GM23338 (cell line): ENCODE data around the gene FCN3. TPM values are rescaled to one million over a fixed set of nuclear protein-coding genes. Genes with fewer than 3 reads are reported as not detected.

Experiments
- ATAC-seq: fragments of 200-7000 bp; cut with Tn5 transposase; 3 replicates; pipeline ENCODE4 v1.9.1; 2020
- DNase-seq: peaks from one replicate; pipeline ENCODE4 v3.0.0-alpha.2; 2015; ENCODE audit warnings: low spot score
- H2AFZ ChIP-seq: fragments of 200-600 bp; sonication (generic); 2 replicates; pipeline ENCODE4 v1.8.0; 2016; ENCODE audit warnings: antibody characterized with exemption, mild to moderate bottlenecking, moderate library complexity
- H3F3A ChIP-seq: fragments of 200-600 bp; sonication (generic); replicated peaks from 2 replicates; pipeline ENCODE4 v1.8.0; 2017; ENCODE audit warnings: antibody characterized with exemption, mixed run types, low read depth
- H3K27ac ChIP-seq: fragments of 200-600 bp; sonication (generic); 2 replicates; pipeline ENCODE4 v1.6.1; 2016; ENCODE audit warnings: low read depth
- H3K27me3 ChIP-seq: fragments of 200-600 bp; sonication (generic); 2 replicates; pipeline ENCODE4 v1.8.0; 2016; ENCODE audit warnings: mild to moderate bottlenecking, mixed run types, moderate library complexity; ENCODE audit not compliant: insufficient read depth
- H3K36me3 ChIP-seq: fragments of 200-600 bp; sonication (generic); 2 replicates; pipeline ENCODE4 v1.8.0; 2016; ENCODE audit warnings: mild to moderate bottlenecking; ENCODE audit not compliant: insufficient read depth
- H3K4me1 ChIP-seq: fragments of 200-600 bp; sonication (generic); 2 replicates; pipeline ENCODE4 v1.8.0; 2016; ENCODE audit warnings: mild to moderate bottlenecking, moderate library complexity; ENCODE audit not compliant: insufficient read depth
- H3K4me2 ChIP-seq: fragments of 200-600 bp; sonication (generic); 2 replicates; pipeline ENCODE4 v1.7.1; 2017; ENCODE audit warnings: mixed run types
- H3K4me3 ChIP-seq: fragments of 200-600 bp; sonication (generic); 2 replicates; pipeline ENCODE4 v1.6.1; 2016; ENCODE audit warnings: mixed run types
- H3K79me2 ChIP-seq: fragments of 200-600 bp; sonication (generic); replicated peaks from 2 replicates; pipeline ENCODE4 v1.8.0; 2017; ENCODE audit warnings: mild to moderate bottlenecking; ENCODE audit not compliant: insufficient read depth
- H3K9me2 ChIP-seq: fragments of 200-600 bp; sonication (generic); 2 replicates; pipeline ENCODE4 v1.8.0; 2017; ENCODE audit not compliant: insufficient read depth
- H4K20me1 ChIP-seq: fragments of 200-600 bp; sonication (generic); replicated peaks from 2 replicates; pipeline ENCODE4 v1.8.0; 2017; ENCODE audit warnings: mild to moderate bottlenecking; ENCODE audit not compliant: insufficient read depth
- H3K27ac Mint-ChIP-seq: 2 replicates; pipeline ENCODE4 v1.8.0; 2020; ENCODE audit warnings: inconsistent platforms, mild to moderate bottlenecking, moderate library complexity, mixed read lengths
- H3K27me3 Mint-ChIP-seq: 3 replicates; pipeline ENCODE4 v1.8.0; 2022; ENCODE audit warnings: low read depth, mild to moderate bottlenecking, moderate library complexity, mixed read lengths, inconsistent platforms; ENCODE audit not compliant: insufficient read depth, poor library complexity
- H3K36me3 Mint-ChIP-seq: 3 replicates; pipeline ENCODE4 v1.8.0; 2021; ENCODE audit warnings: low read depth, mild to moderate bottlenecking, inconsistent platforms, moderate library complexity, mixed read lengths
- H3K4me1 Mint-ChIP-seq: 3 replicates; pipeline ENCODE4 v1.8.0; 2020; ENCODE audit warnings: mild to moderate bottlenecking, inconsistent platforms, mixed read lengths
- H3K4me3 Mint-ChIP-seq: 3 replicates; pipeline ENCODE4 v1.8.0; 2021; ENCODE audit warnings: moderate library complexity, mild to moderate bottlenecking, inconsistent platforms, mixed read lengths
- H3K9me3 Mint-ChIP-seq: 3 replicates; pipeline ENCODE4 v1.8.0; 2020; ENCODE audit warnings: moderate library complexity, mild to moderate bottlenecking, inconsistent platforms, mixed read lengths
- CREB1 ChIP-seq: fragments of 250-450 bp; sonication (Bioruptor Pico); IDR thresholded peaks from 2 replicates; pipeline ENCODE4 v1.5.0; 2020; ENCODE audit warnings: low read depth, mild to moderate bottlenecking, moderate library complexity
- EZH2phosphoT487 ChIP-seq: fragments of 200-600 bp; sonication (generic); IDR thresholded peaks from one replicate; pipeline ENCODE4 v1.8.1; 2018; ENCODE audit warnings: antibody characterized with exemption; ENCODE audit not compliant: unreplicated experiment
- NANOG ChIP-seq: IDR thresholded peaks from 2 replicates; pipeline ENCODE4 v1.6.1; 2016; ENCODE audit warnings: antibody characterized with exemption, borderline replicate concordance
- POLR2AphosphoS5 ChIP-seq: IDR thresholded peaks from 2 replicates; pipeline ENCODE4 v1.6.1; 2016; ENCODE audit warnings: antibody characterized with exemption, low read depth
- REST ChIP-seq: IDR thresholded peaks from one replicate; pipeline ENCODE4 v1.6.1; 2018; ENCODE audit warnings: antibody characterized with exemption; ENCODE audit not compliant: unreplicated experiment
- STAT1 ChIP-seq: IDR thresholded peaks from one replicate; pipeline ENCODE4 v1.6.1; 2016; ENCODE audit warnings: antibody characterized with exemption; ENCODE audit not compliant: unreplicated experiment
- ZNF114 ChIP-seq: fragments of 250-450 bp; sonication (Bioruptor Pico); IDR thresholded peaks from 2 replicates; pipeline ENCODE4 v1.5.0; 2020; ENCODE audit warnings: mild to moderate bottlenecking, moderate library complexity
- ZNF462 ChIP-seq: fragments of 250-450 bp; sonication (Bioruptor Pico); IDR thresholded peaks from 2 replicates; pipeline ENCODE4 v1.5.0; 2020; ENCODE audit warnings: mild to moderate bottlenecking, moderate library complexity
- polyA plus RNA-seq: library from polyadenylated mRNA; unstranded; fragments of >200 nt; fragmentation: Nextera tagmentation; extraction: Ambion mirVana; gene quantifications from 2 replicates; pipeline ENCODE4 v1.2.1, GENCODE V29; 2016
- total RNA-seq: library from RNA; depleted of rRNA; stranded (reverse); fragments of >200 nt; shearing (Covaris generic); gene quantifications from 2 replicates; pipeline ENCODE4 v1.2.3, GENCODE V29; 2014

FCN3 gene
- total and polyA plus RNA-seq, 2 experiments from 2014 or later = 0.49 TPM; not detected in 1

GRCh38 chr1:27410709-27411108 is 36.1 kb upstream of the FCN3 start (continued):
- no peak for TF ChIP-seq ZNF462 (CRISPR knock-in tag)

- DNase-seq (no peak), ATAC-seq (no peak)
- Histone ChIP-seq H3K27me3 (no peaks in the 10 kb centered on the region), H3K4me1 (peaks cover 16% of the 10 kb centered on the region), H2AFZ (no peak overlapping the region), H4K20me1 (no peaks in the 10 kb centered on the region), H3K36me3 (peaks cover 20% of the 10 kb centered on the region), H3K4me2 (no peak overlapping the region), H3K27ac (no peak overlapping the region), H3K9me2 (no peaks in the 10 kb centered on the region), H3F3A (no peaks in the 10 kb centered on the region; the same call in 1 of the 2 replicates), H3K79me2 (no peaks in the 10 kb centered on the region), H3K4me3 (no peak overlapping the region)
- H3K27ac Mint-ChIP-seq = no peak overlapping the region
- peaks cover 26% of the 10 kb centered on the region for H3K4me1 Mint-ChIP-seq
- peaks cover 3% of the 10 kb centered on the region for H3K27me3 Mint-ChIP-seq
- peaks cover 69% of the 10 kb centered on the region for H3K36me3 Mint-ChIP-seq
- TF ChIP-seq ZNF114 (CRISPR knock-in tag) (no peak), CREB1 (CRISPR knock-in tag) (no peak), REST (no peak), POLR2AphosphoS5 (no peak), NANOG (no peak), STAT1 (no peak), EZH2phosphoT487 (no peak)
- H3K4me3 Mint-ChIP-seq = no peak overlapping the region
- no peaks in the 10 kb centered on the region for H3K9me3 Mint-ChIP-seq
These were observed 35.0 kb upstream of the FCN3 start for GRCh38 chr1:27409669-27410068.
